ENCODE results near the gene EPHB1. TPM values are rescaled to one million over a fixed set of nuclear protein-coding genes. Genes with fewer than 3 reads are reported as not detected.

The EPHB1 gene
- total RNA-seq, 2 donors from 2014 or later: 2.3 to 21.2 TPM

DNA sequence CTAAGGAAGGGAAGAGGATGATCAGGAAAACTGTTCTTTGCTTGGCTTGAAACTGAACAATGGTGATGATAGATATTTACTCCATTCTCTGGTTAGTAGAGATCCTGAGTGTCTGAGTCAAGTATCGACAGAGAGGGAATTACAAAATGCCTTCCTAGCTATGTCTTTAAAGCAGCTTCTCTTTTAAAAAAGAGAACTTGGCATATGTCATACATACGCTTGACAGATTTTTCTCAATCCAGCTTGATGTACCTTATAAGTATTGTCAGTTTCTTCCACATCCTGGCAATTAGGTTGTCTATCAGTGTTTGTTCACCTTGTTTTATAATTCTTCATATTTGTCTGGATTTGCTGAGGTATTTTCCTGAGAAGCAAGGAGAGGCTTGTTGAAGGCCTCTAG, 5.0 kb upstream of the EPHB1 start:
- no peak overlapping the region for H3K4me3 ChIP-seq
- H3K9me3 ChIP-seq: no peaks in the 10 kb centered on the region
- no peaks in the 10 kb centered on the region for H3K36me3 ChIP-seq
- H3K4me1 ChIP-seq (replicated peaks): no peaks in the 10 kb centered on the region
- no peak for DNase-seq (ENCODE audit: low spot score)
- no peak overlapping the region for H3K27ac ChIP-seq
- intact Hi-C loops (cut with DNase I): loop anchor here (10.0 kb wide), 2 partner anchors 455 to 1255 kb away; no protein-coding TSS in a partner anchor
- H3K27me3 ChIP-seq (replicated peaks; ENCODE audit: insufficient read depth): no peaks in the 10 kb centered on the region
- TF ChIP-seq CTCF (IDR thresholded peaks at IDR 0.05) (no peak), POLR2A (IDR thresholded peaks at IDR 0.05) (no peak), POLR2AphosphoS5 (IDR thresholded peaks at IDR 0.05) (no peak)
- 95% methylated on average over 2 of the region's 2 CpGs for WGBS

- Histone ChIP-seq H3K27ac (no peak overlapping the region), H3K27me3 (replicated peaks; ENCODE audit: insufficient read depth) (no peaks in the 10 kb centered on the region), H3K36me3 (no peaks in the 10 kb centered on the region), H3K4me1 (replicated peaks) (peaks cover under 1% of the 10 kb centered on the region), H3K4me3 (no peak overlapping the region), H3K9me3 (no peaks in the 10 kb centered on the region)
- intact Hi-C loops (cut with DNase I): loop anchor here (10.0 kb wide), 2 partner anchors 453 to 1253 kb away; no protein-coding TSS in a partner anchor
- no peak for TF ChIP-seq CTCF (IDR thresholded peaks at IDR 0.05)
- no peak for TF ChIP-seq POLR2A (IDR thresholded peaks at IDR 0.05)
- TF ChIP-seq POLR2AphosphoS5 (IDR thresholded peaks at IDR 0.05): no peak
- WGBS: 88% methylated on average over 8 of the region's 8 CpGs
- DNase-seq (ENCODE audit: low spot score): no peak
Observed at GRCh38 chr3:134791992-134792391, 3.1 kb upstream of the EPHB1 start.

DNA sequence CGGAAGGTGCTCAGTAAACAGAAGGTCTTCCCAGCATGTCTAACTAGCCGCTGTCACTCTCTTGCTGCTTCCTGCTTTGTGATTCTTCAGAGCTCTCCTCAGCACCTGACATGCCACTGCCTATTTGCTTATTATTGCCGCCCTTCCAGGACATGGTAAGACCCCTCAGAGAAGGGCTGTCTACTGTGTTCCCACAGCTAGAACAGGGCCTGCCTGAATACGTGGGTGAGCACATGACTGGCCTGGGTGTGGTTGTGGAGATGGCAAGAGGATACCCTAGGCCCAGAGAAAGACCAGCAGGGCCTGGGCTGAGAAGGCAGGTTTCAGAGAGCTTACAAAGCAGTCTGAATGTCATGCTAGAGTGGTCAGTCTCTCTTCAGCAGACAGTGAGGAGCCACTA, 2.4 kb upstream of the EPHB1 start:
- no peak for DNase-seq (ENCODE audit: low spot score)
- intact Hi-C loops (cut with DNase I): loop anchor here (10.0 kb wide), 2 partner anchors 452 to 1252 kb away; no protein-coding TSS in a partner anchor
- 79% methylated on average over 4 of the region's 4 CpGs for WGBS

GRCh38 chr3:134793562-134793961, 1.5 kb upstream of the EPHB1 start:
- DNase-seq (ENCODE audit: low spot score): no peak
- WGBS: 81% methylated on average over 4 of the region's 4 CpGs
- TF ChIP-seq POLR2A (IDR thresholded peaks at IDR 0.05) (no peak), POLR2AphosphoS5 (IDR thresholded peaks at IDR 0.05) (no peak), CTCF (IDR thresholded peaks at IDR 0.05) (no peak)
- Histone ChIP-seq H3K27me3 (replicated peaks; ENCODE audit: insufficient read depth) (peaks cover 11% of the 10 kb centered on the region), H3K27ac (no peak overlapping the region), H3K36me3 (no peaks in the 10 kb centered on the region), H3K9me3 (no peaks in the 10 kb centered on the region), H3K4me1 (replicated peaks) (peaks cover 4% of the 10 kb centered on the region), H3K4me3 (no peak overlapping the region)
- intact Hi-C loops (cut with DNase I): loop anchor here (10.0 kb wide), 2 partner anchors 451 to 1251 kb away; no protein-coding TSS in a partner anchor

More for the DNA sequence above, 2.4 kb upstream of the EPHB1 start:
- H3K27me3 ChIP-seq (replicated peaks; ENCODE audit: insufficient read depth): peaks cover 7% of the 10 kb centered on the region
- no peaks in the 10 kb centered on the region for H3K36me3 ChIP-seq
- no peak for TF ChIP-seq POLR2A (IDR thresholded peaks at IDR 0.05)
- no peak for TF ChIP-seq CTCF (IDR thresholded peaks at IDR 0.05)
- no peak for TF ChIP-seq POLR2AphosphoS5 (IDR thresholded peaks at IDR 0.05)
- H3K4me1 ChIP-seq (replicated peaks): peaks cover 4% of the 10 kb centered on the region
- no peaks in the 10 kb centered on the region for H3K9me3 ChIP-seq
- no peak overlapping the region for H3K4me3 ChIP-seq
- H3K27ac ChIP-seq: no peak overlapping the region

DNA sequence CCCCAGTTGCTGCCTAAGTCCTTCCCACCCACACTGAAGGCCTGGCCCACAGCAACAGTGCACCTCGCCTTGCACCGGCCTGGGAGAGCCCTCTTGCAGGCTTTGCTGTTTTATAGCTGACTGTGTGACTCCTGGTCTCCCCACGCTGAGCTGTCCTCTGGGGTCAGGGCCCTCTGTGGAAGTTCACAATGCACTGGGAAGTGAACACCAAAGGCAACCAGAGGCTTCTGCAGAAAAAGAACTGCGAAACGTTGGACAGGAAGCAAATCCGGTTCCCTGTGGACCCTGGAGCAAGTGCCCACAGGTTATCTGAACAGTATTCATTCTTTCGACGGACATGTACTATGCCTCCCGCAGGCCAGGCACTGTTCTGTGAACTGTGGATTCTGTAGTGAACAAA, 737 bp upstream of the EPHB1 start:
- H3K4me3 ChIP-seq: no peak overlapping the region
- DNase-seq (ENCODE audit: low spot score): no peak
- WGBS: 61% methylated on average over 9 of the region's 9 CpGs
- H3K36me3 ChIP-seq: no peaks in the 10 kb centered on the region
- H3K27me3 ChIP-seq (replicated peaks; ENCODE audit: insufficient read depth): peaks cover 11% of the 10 kb centered on the region
- H3K9me3 ChIP-seq: no peaks in the 10 kb centered on the region
- no peak overlapping the region for H3K27ac ChIP-seq
- intact Hi-C loops (cut with DNase I): loop anchor here (2.0 to 10.0 kb wide), 4 partner anchors 450 to 1250 kb away; no protein-coding TSS in a partner anchor
- H3K4me1 ChIP-seq (replicated peaks): peaks cover 4% of the 10 kb centered on the region
- no peak for TF ChIP-seq POLR2AphosphoS5 (IDR thresholded peaks at IDR 0.05)
- no peak for TF ChIP-seq POLR2A (IDR thresholded peaks at IDR 0.05)
- TF ChIP-seq CTCF (IDR thresholded peaks at IDR 0.05): no peak
